HepG2 (cell line): ENCODE measurements around the gene TMEM47. TPM values are rescaled to one million over a fixed set of nuclear protein-coding genes. Genes with fewer than 3 reads are reported as not detected.

Source experiments
- ATAC-seq: fragments of 200-7000 bp; cut with Tn5 transposase; 3 replicates; pipeline ENCODE4 v1.9.1; 2020; ENCODE audit warnings: mild to moderate bottlenecking, moderate library complexity
- BruUV-seq: library from RNA; stranded (reverse); fragments of 400-500 nt; replicated peaks from 2 replicates; lab custom pipeline; 2021; lab: Mats Ljungman, UMichigan
- CTCF ChIA-PET: fragments of 300-600 bp; formaldehyde crosslinking; extraction: SDS; loops from one replicate; lab custom pipeline; 2021; ENCODE audit warnings: low total read pairs, inconsistent platforms, low intra/inter-chr PET ratio; lab: Yijun Ruan, JAX
- POLR2A ChIA-PET: fragments of 350-600 bp; sonication (Branson Sonifier 250); formaldehyde crosslinking; loops from one replicate; lab custom pipeline; 2020; ENCODE audit warnings: antibody characterized with exemption, inconsistent platforms; lab: Yijun Ruan, JAX
- DNase-seq: peaks from one replicate; pipeline ENCODE4 v3.0.0-alpha.2; 2015; ENCODE audit warnings: low spot score
- FAIRE-seq: peaks from 3 replicates; lab custom pipeline; 2011; peaks lifted over from hg19 to GRCh38; lab: Jason Lieb, UNC
- H2AFZ ChIP-seq: one replicate; pipeline ENCODE4 v1.6.1; 2011; ENCODE audit warnings: low read length, inconsistent platforms
- H3K27ac ChIP-seq: fragments of 300-600 bp; 3 replicates; pipeline ENCODE4 v1.8.0; 2011; ENCODE audit warnings: mixed run types, mild to moderate bottlenecking, mixed read lengths, low read length, inconsistent platforms; ENCODE audit not compliant: insufficient read depth; ENCODE audit errors: extremely low read length
- H3K27me3 ChIP-seq, 2 experiments: fragments of 200-600 bp in 1 of 2; 2 replicates in 1 of 2; 3 replicates in 1 of 2; pipeline versions ENCODE4 v1.6.0 to v1.8.0; 2011; ENCODE audit warnings: low read length in 2 of 2, mild to moderate bottlenecking in 2 of 2, moderate library complexity in 2 of 2, inconsistent platforms in 1 of 2; ENCODE audit not compliant: insufficient read depth in 2 of 2, control insufficient read depth in 1 of 2
- H3K36me3 ChIP-seq, 2 experiments: fragments of 200-600 bp in 1 of 2; replicated peaks in 1 of 2; 2 replicates in 1 of 2; 3 replicates in 1 of 2; pipeline versions ENCODE4 v1.5.1 to v1.8.0; 2011; ENCODE audit warnings: low read length in 2 of 2, inconsistent platforms in 1 of 2; ENCODE audit not compliant: insufficient read depth in 2 of 2, control insufficient read depth in 1 of 2
- H3K4me1 ChIP-seq: 2 replicates; pipeline ENCODE4 v1.5.1; 2012; ENCODE audit warnings: low read length, inconsistent platforms; ENCODE audit not compliant: insufficient read depth
- H3K4me2 ChIP-seq: 2 replicates; pipeline ENCODE4 v1.6.0; 2011; ENCODE audit warnings: low read depth, low read length, inconsistent platforms
- H3K4me3 ChIP-seq, 3 experiments: fragments of 200-600 bp in 1 of 3; sonication (generic), shearing (Covaris generic) in 1 of 3; replicated peaks in 1 of 3; 2 replicates each; pipeline ENCODE4 v1.5.1; 2011 to 2016; ENCODE audit warnings: low read length in 3 of 3, inconsistent platforms in 2 of 3, low read depth in 2 of 3, mild to moderate bottlenecking in 2 of 3, control low read depth in 1 of 3, mixed read lengths in 1 of 3; ENCODE audit not compliant: insufficient read depth in 1 of 3
- H3K79me2 ChIP-seq: one replicate; pipeline ENCODE4 v1.6.1; 2011; ENCODE audit warnings: low read length, inconsistent platforms; ENCODE audit not compliant: insufficient read depth
- H3K9ac ChIP-seq: 2 replicates; pipeline ENCODE4 v1.6.0; 2011; ENCODE audit warnings: mild to moderate bottlenecking, low read depth, low read length, inconsistent platforms; ENCODE audit not compliant: insufficient read depth
- H3K9me3 ChIP-seq: 2 replicates; pipeline ENCODE4 v1.5.1; 2012; ENCODE audit warnings: mild to moderate bottlenecking, low read length
- H4K20me1 ChIP-seq: 2 replicates; pipeline ENCODE4 v1.6.0; 2011; ENCODE audit warnings: inconsistent platforms, mild to moderate bottlenecking, low read length, moderate library complexity; ENCODE audit not compliant: insufficient read depth
- AKAP8 ChIP-seq: sonication (generic); formaldehyde crosslinking; IDR thresholded peaks from 2 replicates; pipeline ENCODE4 v1.5.1; 2020; ENCODE audit warnings: mild to moderate bottlenecking, missing genetic modification reagents
- ASH2L ChIP-seq: fragments of 300-600, 200-600 bp; sonication (generic); IDR thresholded peaks from 2 replicates; pipeline ENCODE4 v1.7.0; 2017; ENCODE audit warnings: low read depth, mild to moderate bottlenecking, moderate library complexity, mixed read lengths, low read length; ENCODE audit not compliant: insufficient read length
- ATF6 ChIP-seq: sonication (generic); formaldehyde crosslinking; conservative IDR thresholded peaks from 2 replicates; pipeline ENCODE4 v1.4.0; 2020; ENCODE audit warnings: missing genetic modification reagents
- CEBPZ ChIP-seq: IDR thresholded peaks from 2 replicates; pipeline ENCODE4 v1.6.1; 2012; ENCODE audit warnings: low read length, improper control_type of control experiment
- EED ChIP-seq: sonication (generic); formaldehyde crosslinking; IDR thresholded peaks from 2 replicates; pipeline ENCODE4 v1.5.0; 2020; ENCODE audit warnings: mild to moderate bottlenecking, missing genetic modification reagents
- FOXJ3 ChIP-seq: sonication (generic); formaldehyde crosslinking; IDR thresholded peaks from 2 replicates; pipeline ENCODE4 v1.4.0; 2020; ENCODE audit warnings: missing genetic modification reagents, mild to moderate bottlenecking, borderline replicate concordance
- HOXA9 ChIP-seq: sonication (generic); formaldehyde crosslinking; IDR thresholded peaks from 2 replicates; pipeline ENCODE4 v1.8.1; 2022; ENCODE audit warnings: missing genetic modification reagents, mild to moderate bottlenecking, moderate library complexity, borderline replicate concordance
- KDM1A ChIP-seq: IDR thresholded peaks from 2 replicates; pipeline ENCODE4 v1.6.1; 2016; ENCODE audit warnings: missing compliant biosample characterization
- KDM5A ChIP-seq: fragments of 200-600 bp; sonication (generic); IDR thresholded peaks from 2 replicates; pipeline ENCODE4 v1.7.0; 2018; ENCODE audit warnings: antibody characterized with exemption, mild to moderate bottlenecking, low read length, borderline replicate concordance
- NBN ChIP-seq: fragments of 450-650 bp; conservative IDR thresholded peaks from 2 replicates; pipeline ENCODE4 v1.6.1; 2017
- NCOA5 ChIP-seq: sonication (generic); formaldehyde crosslinking; IDR thresholded peaks from 2 replicates; pipeline ENCODE4 v1.4.0; 2020; ENCODE audit warnings: missing genetic modification reagents
- PCBP2 ChIP-seq: fragments of 200-400 bp; formaldehyde crosslinking; optimal IDR thresholded peaks from 2 replicates; pipeline ENCODE3; 2018; ENCODE audit warnings: low read length, low read depth; ENCODE audit not compliant: poor library complexity, severe bottlenecking
- ZNF260 ChIP-seq: sonication (generic); formaldehyde crosslinking; IDR thresholded peaks from 2 replicates; pipeline ENCODE4 v1.4.0; 2020; ENCODE audit warnings: missing genetic modification reagents, low read depth, mild to moderate bottlenecking, borderline replicate concordance
- ZNF557 ChIP-seq: sonication (generic); formaldehyde crosslinking; IDR thresholded peaks from 2 replicates; pipeline ENCODE4 v1.4.0; 2020; ENCODE audit warnings: missing genetic modification reagents
- WGBS: methylation state at CpG from one replicate; pipeline ENCODE4 v1.1.6; 2017; ENCODE audit warnings: low lambda C conversion rate; 5-methylcytosine and 5-hydroxymethylcytosine counted together
- in situ Hi-C: cut with HindIII; loops from 2 replicates; pipeline ENCODE4 v1.10.0; 2017; ENCODE audit warnings: low pct_unique_long_range_greater_than_20kb; ENCODE audit not compliant: extremely low pct_ligation_motif_present
- intact Hi-C: fragments of 100-400 bp; cut with micrococcal nuclease; formaldehyde crosslinking; loops from one replicate; pipeline ENCODE4 v1.10.0; 2022; ENCODE audit not compliant: unreplicated experiment
- polyA plus RNA-seq, 8 experiments: library from polyadenylated mRNA; depleted of rRNA in 3 of 8; stranded (reverse) in 7 of 8; unstranded in 1 of 8; fragments of >200 nt; fragmentation: Illumina TruSeq in 4 of 8; extraction: Trizol in 4 of 8; gene quantifications; 2 replicates each; pipeline versions ENCODE4 v1.2.1 to v1.2.3, GENCODE V29; 2011 to 2016; ENCODE audit warnings: low read depth in 4 of 8, missing spikeins in 1 of 8, mixed read lengths in 1 of 8; ENCODE audit not compliant: insufficient read depth in 1 of 8
- total RNA-seq, 5 experiments: library from RNA; depleted of rRNA; stranded (reverse); fragments of >200 nt; fragmentation: Illumina TruSeq; extraction: Trizol; gene quantifications; 2 replicates each; pipeline ENCODE4 v1.2.3, GENCODE V29; 2016; ENCODE audit warnings: low read depth in 1 of 5

Gene TMEM47
- total and polyA plus RNA-seq, 2 of the 13 experiments (the other 11 are each of a cell fraction or from before 2014, with no cell fraction given), result not detected

GRCh38 chrX:34584781-34585180 is 72.3 kb downstream of the TMEM47 start:
- no peaks in the 10 kb centered on the region for H4K20me1 ChIP-seq
- TF ChIP-seq ASH2L (no peak), EED (CRISPR knock-in tag) (no peak), HOXA9 (CRISPR knock-in tag) (no peak), ZNF557 (CRISPR knock-in tag) (no peak), NBN (no peak), CEBPZ (no peak), FOXJ3 (CRISPR knock-in tag) (no peak), NCOA5 (CRISPR knock-in tag) (no peak), KDM1A (no peak), KDM5A (no peak), ATF6 (no peak), ZNF260 (CRISPR knock-in tag) (no peak), PCBP2 (no peak), AKAP8 (CRISPR knock-in tag) (no peak)
- no peak overlapping the region for H3K27ac ChIP-seq
- H3K9me3 ChIP-seq, result no peaks in the 10 kb centered on the region; the same call in 1 of the 2 replicates
- H2AFZ ChIP-seq, result no peak overlapping the region
- intact Hi-C loops (no loop called here), in situ Hi-C loops (no loop called here)
- no peak for FAIRE-seq
- H3K4me3 ChIP-seq, result no peak overlapping the region
- DNase-seq, result no peak
- H3K4me1 ChIP-seq, result no peaks in the 10 kb centered on the region
- no peak overlapping the region for H3K4me2 ChIP-seq
- WGBS, result 94% methylated on average over 1 of the region's 1 CpG
- H3K9ac ChIP-seq, result no peak overlapping the region
- ATAC-seq, result no peak
- ChIA-PET POLR2A (no interaction called here), CTCF (no interaction called here)
- no peaks in the 10 kb centered on the region for H3K27me3 ChIP-seq
- BruUV-seq, result no TSS peak
- H3K79me2 ChIP-seq, result no peaks in the 10 kb centered on the region
- H3K36me3 ChIP-seq, result no peaks in the 10 kb centered on the region
